Measurements from ENCODE around the gene ADGRV1.
"Not testable (repeated sequence)": the region's sequence is repeated elsewhere in the genome, so short reads cannot be mapped to it uniquely, and the experiment has no call there.

Gene ADGRV1

DNA sequence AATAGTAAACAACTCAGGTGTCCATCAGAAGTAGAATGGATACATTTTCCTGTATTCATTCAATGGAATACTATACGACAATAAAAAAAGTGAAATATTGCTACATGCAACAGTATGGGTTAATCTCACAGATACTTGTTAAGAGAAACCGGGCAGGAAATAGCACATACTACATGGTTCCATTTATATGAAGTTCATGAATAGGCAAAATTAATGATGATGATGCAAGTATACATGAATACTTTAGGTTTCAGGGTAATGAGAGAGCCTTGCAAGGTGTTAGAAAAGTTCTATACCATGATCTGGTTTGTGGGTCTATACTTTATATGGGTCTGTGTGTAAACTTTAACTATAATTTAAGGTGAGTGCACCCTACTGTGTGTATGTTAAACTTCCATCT is 390.4 kb downstream of the ADGRV1 start:
- no peak for DNase-seq (ENCODE audit: low spot score)

- DNase-seq (ENCODE audit: low spot score): peak; percentile 71
Observed at GRCh38 chr5:90949469-90950358, 391.1 kb downstream of the ADGRV1 start.

DNA sequence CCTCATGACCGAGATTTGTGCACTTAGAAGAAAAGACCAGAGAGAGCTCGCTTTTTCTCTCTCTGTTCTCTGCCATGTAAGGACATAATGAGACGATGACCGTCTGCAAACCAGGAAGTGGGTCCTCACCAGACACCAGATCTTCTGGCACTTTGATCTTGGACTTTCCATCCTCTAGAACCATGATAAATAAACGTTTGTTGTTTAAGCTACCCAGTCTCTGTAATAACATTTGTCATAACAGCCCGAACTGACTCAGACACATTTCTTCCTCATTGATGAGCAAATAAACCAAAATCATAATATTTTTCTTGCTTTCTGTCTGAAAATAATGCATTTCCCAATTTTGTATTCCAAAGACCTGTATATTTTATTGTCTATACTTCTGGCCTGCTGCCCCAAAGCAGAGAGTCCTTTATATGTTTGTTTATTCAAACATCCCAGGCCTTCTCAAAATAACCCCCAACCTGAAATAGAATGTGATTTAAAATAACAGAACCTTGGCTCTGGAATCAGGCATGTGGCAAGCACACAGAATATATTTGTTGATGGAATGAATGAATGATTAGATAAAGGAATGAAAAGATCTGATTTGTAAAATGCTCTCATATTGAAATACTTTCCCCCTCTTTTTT is 396.5 kb downstream of the ADGRV1 start:
- DNase-seq (ENCODE audit: low spot score): no peak

DNA sequence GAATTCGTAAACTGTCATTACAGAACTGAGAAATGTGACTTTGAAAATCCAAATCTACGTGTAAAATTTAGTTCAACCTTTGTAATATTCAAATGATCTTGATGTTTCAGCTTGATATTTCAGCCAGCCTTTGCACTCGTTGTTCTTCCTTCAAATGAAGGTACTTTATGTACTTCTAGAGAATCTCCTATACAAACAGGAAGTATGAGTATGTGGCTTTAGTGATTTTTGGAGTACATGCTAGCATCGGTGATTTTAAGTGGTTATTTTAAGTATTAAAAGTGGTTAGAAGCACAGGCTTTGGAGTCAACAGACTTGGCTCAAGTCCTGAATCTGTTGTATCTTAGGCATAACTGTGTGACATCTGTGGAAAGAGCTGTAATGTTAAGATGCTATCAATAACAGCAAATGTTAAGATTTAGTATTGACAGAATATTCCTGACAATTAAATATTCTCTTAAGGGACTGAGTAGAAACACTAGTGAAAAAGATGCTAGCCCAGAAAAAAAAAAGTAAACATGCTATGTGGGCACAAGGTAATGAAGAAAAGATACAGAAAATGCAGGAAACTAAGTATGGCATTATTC is 398.0 kb downstream of the ADGRV1 start:
- DNase-seq (ENCODE audit: low spot score): no peak

DNA sequence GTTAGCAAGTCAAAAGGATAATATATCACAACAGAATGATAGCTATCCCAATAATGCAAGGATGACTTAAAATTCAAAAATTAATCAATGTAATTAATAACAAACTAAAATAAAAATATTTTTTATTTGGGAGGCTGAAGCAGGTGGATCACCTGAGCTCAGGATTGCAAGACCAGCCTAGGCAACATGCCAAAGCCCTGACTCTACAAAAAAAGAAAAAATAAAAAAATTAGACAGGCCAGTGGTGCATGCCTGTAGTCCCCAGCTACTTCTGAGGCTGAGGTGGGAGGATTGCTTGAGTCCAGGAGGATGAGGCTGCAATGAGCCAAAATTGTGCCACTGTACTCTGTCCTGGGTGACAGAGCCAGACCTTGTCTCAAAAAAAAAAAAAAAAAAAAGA is 399.3 kb downstream of the ADGRV1 start:
- DNase-seq (ENCODE audit: low spot score): no peak

- DNase-seq (ENCODE audit: low spot score): no peak
Observed at GRCh38 chr5:90959262-90959661, 400.7 kb downstream of the ADGRV1 start.

- no peak for DNase-seq (ENCODE audit: low spot score)
Observed at GRCh38 chr5:90962481-90962880, 403.9 kb downstream of the ADGRV1 start.

- no peak for DNase-seq (ENCODE audit: low spot score)
Observed at GRCh38 chr5:90965110-90965685, 406.6 kb downstream of the ADGRV1 start.

- no peak for DNase-seq (ENCODE audit: low spot score)
Observed at GRCh38 chr5:90967443-90967842, 408.8 kb downstream of the ADGRV1 start.

- no peak for DNase-seq (ENCODE audit: low spot score)
Observed at GRCh38 chr5:90967851-90968250, 409.3 kb downstream of the ADGRV1 start.

DNA sequence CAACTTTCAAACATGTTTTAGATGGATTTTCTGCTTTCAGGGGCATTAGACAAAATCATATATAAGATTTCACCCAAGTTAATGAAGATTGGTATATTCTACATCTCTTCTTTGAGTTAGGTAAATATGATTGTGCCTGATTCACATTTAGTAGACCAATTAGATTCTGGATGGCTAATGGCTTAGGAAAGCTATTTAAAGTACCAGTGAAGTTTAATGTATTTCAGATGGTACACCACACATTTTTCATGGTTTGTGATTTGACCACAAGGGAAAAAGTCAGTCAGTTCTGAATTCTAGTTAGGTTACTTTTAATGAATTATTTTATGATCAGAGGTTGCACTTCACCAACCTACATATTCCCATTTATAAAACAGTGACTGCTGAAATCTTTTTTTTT is 409.7 kb downstream of the ADGRV1 start:
- peak; percentile 34 for DNase-seq (ENCODE audit: low spot score)

DNA sequence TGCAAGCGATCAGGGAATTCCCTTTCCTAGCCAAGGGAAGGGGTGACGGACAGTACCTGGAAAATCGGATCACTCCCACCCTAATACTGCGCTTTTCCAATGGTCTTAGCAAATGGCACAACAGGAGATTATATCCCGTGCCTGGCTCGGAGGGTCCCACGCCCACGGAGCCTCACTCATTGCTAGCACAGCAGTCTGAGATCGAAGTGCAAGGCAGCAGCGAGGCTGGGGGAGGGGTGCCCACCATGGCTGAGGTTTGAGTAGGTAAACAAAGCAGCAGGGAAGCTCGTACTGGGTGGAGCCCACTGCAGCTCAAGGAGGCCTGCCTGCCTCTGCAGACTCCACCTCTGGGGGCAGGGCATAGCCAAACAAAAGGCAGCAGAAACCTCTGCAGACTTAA is 411.3 kb downstream of the ADGRV1 start:
- DNase-seq (ENCODE audit: low spot score): not testable (repeated sequence)

DNA sequence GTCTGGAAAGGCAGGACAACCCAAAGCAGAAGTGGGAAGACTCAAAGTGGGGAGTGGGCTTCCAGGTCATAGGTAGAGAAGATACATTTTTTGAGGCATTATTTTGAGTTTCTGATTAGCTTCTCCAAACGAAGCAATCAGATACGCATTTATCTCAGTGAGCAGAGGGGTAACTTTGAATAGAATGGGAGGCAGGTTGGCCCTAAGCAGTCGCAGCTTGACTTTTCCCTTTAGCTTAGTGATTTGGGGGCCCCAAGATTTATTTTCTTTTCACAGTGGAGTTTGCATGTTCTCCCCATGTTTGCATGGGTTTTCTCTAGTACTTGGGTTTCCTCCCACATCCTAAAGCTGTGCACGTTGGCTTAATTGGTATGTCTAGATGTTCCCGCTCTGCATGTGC is 422.6 kb downstream of the ADGRV1 start:
- no peak for DNase-seq (ENCODE audit: low spot score)

- DNase-seq (ENCODE audit: low spot score): no peak
Observed at GRCh38 chr5:90981821-90982220, 423.2 kb downstream of the ADGRV1 start.

DNA sequence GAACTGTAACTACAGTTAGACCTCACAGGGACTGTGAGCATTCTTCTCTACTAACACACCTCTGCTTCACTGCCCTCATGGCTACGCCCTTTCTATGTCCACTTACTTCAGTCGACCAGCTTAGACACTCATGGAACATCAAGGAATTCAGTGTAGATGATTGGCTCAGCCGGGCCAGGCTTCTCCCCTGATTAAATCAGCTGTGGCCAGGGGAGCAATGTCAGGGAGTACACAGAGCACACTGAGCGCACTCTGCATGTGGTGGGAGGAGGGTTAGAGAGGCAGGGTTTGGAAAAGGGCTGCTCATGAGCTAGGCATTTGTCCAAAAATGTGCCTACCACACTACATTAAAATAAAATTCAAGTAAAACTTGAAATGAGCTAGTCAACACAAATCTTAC is 424.0 kb downstream of the ADGRV1 start:
- peak; percentile 74 for DNase-seq (ENCODE audit: low spot score)

- peak; percentile 66 for DNase-seq (ENCODE audit: low spot score)
Observed at GRCh38 chr5:90983148-90983547, 424.6 kb downstream of the ADGRV1 start.

DNA sequence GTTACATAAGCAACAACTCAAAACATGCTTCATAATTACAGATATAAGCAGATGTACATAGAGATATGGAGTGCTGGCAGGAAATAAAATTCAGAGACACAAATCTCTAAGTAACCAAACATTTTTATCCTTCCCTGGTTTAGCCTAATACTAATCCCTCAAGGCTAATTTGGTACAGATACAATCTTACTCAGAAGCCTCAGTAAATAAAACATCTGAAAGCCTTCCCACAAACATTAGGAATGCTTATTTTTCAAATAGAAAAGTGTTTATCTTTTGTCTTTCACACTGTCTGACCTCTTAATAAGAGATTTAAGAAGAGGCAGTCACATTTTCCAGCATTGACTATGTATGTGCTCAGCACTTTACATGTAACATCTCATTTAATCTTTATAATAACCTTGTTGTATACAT is 425.1 kb downstream of the ADGRV1 start:
- no peak for DNase-seq (ENCODE audit: low spot score)

DNA sequence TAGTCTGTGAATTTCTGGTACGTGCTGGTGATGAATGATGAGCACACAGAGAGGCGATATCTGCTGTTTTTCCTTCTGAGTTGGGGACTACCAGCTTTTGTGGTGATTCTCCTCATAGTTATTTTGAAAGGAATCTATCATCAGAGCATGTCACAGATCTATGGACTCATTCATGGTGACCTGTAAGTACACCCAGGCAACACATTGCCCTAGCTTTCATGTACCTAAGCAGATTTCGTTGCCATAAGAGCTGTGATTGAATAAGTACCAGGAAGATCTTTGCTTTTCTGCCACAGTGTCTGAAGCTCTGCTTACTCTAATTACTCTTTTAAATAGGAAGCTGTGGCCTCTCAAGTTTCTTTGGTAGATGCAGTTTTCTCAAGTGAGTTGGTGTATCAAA is 426.7 kb downstream of the ADGRV1 start:
- peak; percentile 2 for DNase-seq (ENCODE audit: low spot score)

GRCh38 chr5:90987726-90988125 is 429.1 kb downstream of the ADGRV1 start:
- no peak for DNase-seq (ENCODE audit: low spot score)

DNA sequence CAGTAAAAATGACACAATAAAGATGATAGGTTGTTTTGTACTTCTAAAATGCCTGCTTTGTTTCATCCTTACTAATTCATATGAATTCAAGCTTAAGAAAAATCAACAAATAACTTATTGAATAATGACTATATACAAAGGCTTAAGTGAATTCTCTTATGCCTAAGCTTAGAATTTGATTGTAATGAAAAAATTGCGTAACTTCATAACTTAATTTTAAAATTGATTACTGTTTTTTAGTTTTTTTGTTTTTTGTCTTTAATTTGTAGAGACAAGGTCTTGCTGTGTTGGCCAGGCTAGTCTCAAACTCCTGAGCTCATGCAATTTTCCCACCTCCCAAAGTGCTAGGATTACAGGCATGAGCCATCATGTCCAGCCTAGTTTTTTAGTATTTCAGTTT is 432.6 kb downstream of the ADGRV1 start:
- DNase-seq (ENCODE audit: low spot score): no peak

DNA sequence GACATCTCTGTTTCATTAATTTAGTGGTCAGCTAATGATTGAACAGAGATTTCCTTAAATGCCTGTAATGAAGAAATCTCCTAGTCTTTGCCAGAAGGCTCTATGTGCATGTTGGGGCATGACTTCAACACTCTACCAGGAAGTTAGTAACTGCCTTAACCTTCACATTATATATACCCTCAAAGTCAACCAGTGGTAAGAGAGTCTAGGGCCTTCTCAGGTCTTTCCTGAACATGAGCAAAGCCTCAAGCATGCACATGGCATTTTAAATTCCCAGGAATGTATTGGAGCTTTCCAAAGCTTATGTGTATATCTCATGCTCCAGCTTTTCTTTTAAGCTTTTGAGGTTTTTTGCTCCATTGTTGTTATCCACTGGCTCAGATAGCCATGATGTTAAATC is 436.2 kb downstream of the ADGRV1 start:
- peak; percentile 49 for DNase-seq (ENCODE audit: low spot score)

DNA sequence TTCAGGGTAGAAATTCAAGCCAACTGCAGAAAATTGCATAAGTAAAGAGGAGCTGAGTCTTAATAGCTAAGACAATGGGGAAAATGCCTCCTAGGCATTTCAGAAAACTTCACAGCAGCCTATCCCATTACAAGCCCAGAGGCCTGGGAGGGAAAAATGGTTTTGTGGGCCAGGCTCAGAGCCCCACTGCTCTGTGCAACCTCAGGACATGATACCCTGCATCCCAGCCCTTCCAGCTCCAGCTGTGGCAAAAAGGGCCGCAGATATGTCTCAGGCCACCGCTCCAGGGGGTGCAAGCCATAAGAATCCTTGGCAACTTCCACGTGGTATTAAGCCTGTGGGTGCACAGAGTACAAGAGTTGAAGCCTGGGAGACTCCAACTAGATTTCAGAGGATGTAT is 437.5 kb downstream of the ADGRV1 start:
- DNase-seq (ENCODE audit: low spot score): no peak

DNA sequence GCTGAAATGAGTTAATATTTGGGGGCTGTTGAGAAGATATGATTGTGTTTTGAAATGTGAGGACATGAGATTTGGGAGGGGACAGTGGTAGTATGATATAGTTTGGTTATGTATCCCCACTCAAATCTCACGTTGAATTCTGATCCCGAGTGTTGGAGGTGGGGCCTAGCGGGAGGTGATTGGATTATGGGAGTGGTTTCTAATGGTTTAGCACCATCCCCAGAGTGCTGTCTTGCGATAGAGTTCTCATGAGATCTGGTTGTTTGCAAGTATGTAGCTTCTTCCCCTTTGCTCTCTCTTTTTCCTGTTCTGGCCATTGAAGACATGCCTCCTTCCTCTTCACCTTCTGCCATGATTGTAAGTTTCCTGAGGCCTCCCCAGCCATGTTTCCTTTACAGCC is 438.5 kb downstream of the ADGRV1 start:
- DNase-seq (ENCODE audit: low spot score): no peak

Measured in kidney tubule cell (primary cell).